ENCODE data around the gene MRTFA. TPM values are rescaled to one million over a fixed set of nuclear protein-coding genes. Genes with fewer than 3 reads are reported as not detected.

MRTFA gene
- total and polyA plus RNA-seq, 4 donors: 7.5 to 22.0 (median 9.6) TPM

GRCh38 chr22:40446203-40446602 is 190.3 kb downstream of the MRTFA start:
- no peak overlapping the region for H3K4me3 ChIP-seq (ENCODE audit: low read depth in 1 of 3, low read length in 3 of 3)
- TF ChIP-seq YY1 (IDR thresholded peaks at IDR 0.05) (no peak), MAX (IDR thresholded peaks at IDR 0.05) (no peak), FOXA2 (IDR thresholded peaks at IDR 0.05) (no peak), REST (IDR thresholded peaks at IDR 0.05) (no peak), CTCF (IDR thresholded peaks at IDR 0.05; ENCODE audit: low read depth, low read length, missing input control) (no peak), RAD21 (IDR thresholded peaks at IDR 0.05) (no peak), GABPA (IDR thresholded peaks at IDR 0.05 in 1 of 2, conservative IDR thresholded peaks at IDR 0.05 in 1 of 2) (no peak), TAF1 (conservative IDR thresholded peaks at IDR 0.05) (no peak), HNF4A (conservative IDR thresholded peaks at IDR 0.05) (no peak), NR2F2 (IDR thresholded peaks at IDR 0.05) (no peak)
- no peaks in the 10 kb centered on the region for H3K4me1 ChIP-seq (ENCODE audit: control insufficient read depth in 4 of 4, insufficient read depth in 4 of 4, low read length in 3 of 4)
- H3K9ac ChIP-seq (ENCODE audit: low read depth in 1 of 2, low read length in 2 of 2): no peak overlapping the region
- H3K36me3 ChIP-seq (ENCODE audit: control insufficient read depth in 4 of 4, insufficient read depth in 3 of 4, low read depth in 1 of 4, low read length in 3 of 4): no peaks in the 10 kb centered on the region
- DNase-seq (ENCODE audit: low spot score): no peak
- no peaks in the 10 kb centered on the region for H3K27me3 ChIP-seq (ENCODE audit: control insufficient read depth in 4 of 4, insufficient read depth in 4 of 4, low read length in 3 of 4)
- H3K27ac ChIP-seq (ENCODE audit: low read depth in 1 of 2, low read length in 2 of 2): no peak overlapping the region
- WGBS: 99% methylated on average over 1 of the region's 1 CpG
- H3K9me3 ChIP-seq (ENCODE audit: control insufficient read depth in 4 of 4, low read length in 3 of 4): no peaks in the 10 kb centered on the region

- H3K9me3 ChIP-seq (ENCODE audit: control insufficient read depth in 4 of 4, low read length in 3 of 4): no peaks in the 10 kb centered on the region
- WGBS: 92% methylated on average over 7 of the region's 7 CpGs
- H3K4me1 ChIP-seq (ENCODE audit: control insufficient read depth in 4 of 4, insufficient read depth in 4 of 4, low read length in 3 of 4): no peaks in the 10 kb centered on the region
- H3K27me3 ChIP-seq (ENCODE audit: control insufficient read depth in 4 of 4, insufficient read depth in 4 of 4, low read length in 3 of 4): no peaks in the 10 kb centered on the region
- no peak overlapping the region for H3K27ac ChIP-seq (ENCODE audit: low read depth in 1 of 2, low read length in 2 of 2)
- H3K4me3 ChIP-seq (ENCODE audit: low read depth in 1 of 3, low read length in 3 of 3): no peak overlapping the region
- no peaks in the 10 kb centered on the region for H3K36me3 ChIP-seq (ENCODE audit: control insufficient read depth in 4 of 4, insufficient read depth in 3 of 4, low read depth in 1 of 4, low read length in 3 of 4)
- no peak overlapping the region for H3K9ac ChIP-seq (ENCODE audit: low read depth in 1 of 2, low read length in 2 of 2)
- no peak for DNase-seq (ENCODE audit: low spot score)
- TF ChIP-seq HNF4A (conservative IDR thresholded peaks at IDR 0.05): no peak
- TF ChIP-seq CTCF (IDR thresholded peaks at IDR 0.05; ENCODE audit: low read depth, low read length, missing input control): no peak
- TF ChIP-seq FOXA2 (IDR thresholded peaks at IDR 0.05): no peak
- TF ChIP-seq JUND (IDR thresholded peaks at IDR 0.05): no peak
- no peak for TF ChIP-seq RXRA (IDR thresholded peaks at IDR 0.05)
- no peak for TF ChIP-seq TAF1 (conservative IDR thresholded peaks at IDR 0.05)
- TF ChIP-seq HNF4G (IDR thresholded peaks at IDR 0.05): no peak
- TF ChIP-seq ATF3 (IDR thresholded peaks at IDR 0.05): no peak
- no peak for TF ChIP-seq MAX (IDR thresholded peaks at IDR 0.05)
- no peak for TF ChIP-seq EGR1 (IDR thresholded peaks at IDR 0.05; ENCODE audit: low read depth in 2 of 2)
- TF ChIP-seq RAD21 (IDR thresholded peaks at IDR 0.05): no peak
- TF ChIP-seq REST (IDR thresholded peaks at IDR 0.05): no peak
- no peak for TF ChIP-seq GABPA (IDR thresholded peaks at IDR 0.05 in 1 of 2, conservative IDR thresholded peaks at IDR 0.05 in 1 of 2)
- TF ChIP-seq ZBTB33 (IDR thresholded peaks at IDR 0.05): no peak
These were observed 192.2 kb downstream of the MRTFA start for GRCh38 chr22:40444178-40444831.
